ENCODE data around the gene AARSD1.
"Not testable (repeated sequence)": the region's sequence is repeated elsewhere in the genome, so short reads cannot be mapped to it uniquely, and the experiment has no call there.

Gene AARSD1

DNA sequence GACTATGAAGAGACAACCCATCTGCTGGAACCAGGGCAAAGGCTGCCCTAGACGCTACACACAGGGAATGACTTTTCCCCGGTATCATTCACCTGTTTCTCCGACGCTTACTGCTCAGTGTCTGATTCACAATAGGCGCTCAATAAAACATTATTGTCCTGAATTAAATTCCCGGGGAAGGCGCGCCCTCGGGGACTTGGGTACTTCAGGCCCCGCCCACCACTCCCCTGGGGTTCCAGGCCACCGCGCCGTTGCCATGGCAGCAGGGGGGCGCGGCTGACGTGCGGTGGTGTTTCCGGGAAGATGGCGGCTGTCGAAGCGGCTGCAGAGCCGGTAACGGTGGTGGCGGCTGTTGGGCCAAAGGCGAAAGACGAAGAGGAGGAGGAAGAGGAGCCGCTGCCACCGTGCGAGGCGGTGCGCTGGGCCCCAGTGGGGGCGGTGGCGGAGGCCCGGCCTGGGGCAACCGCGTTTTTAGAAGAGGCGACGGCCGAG lies 16.1 kb upstream of the AARSD1 start, which contains the start of gene RUNDC1:
RUNDC1 (plus strand) TSS at position 292 of the 492 bp plus-strand sequence; CDS start at position 304, 12 bp downstream.
- DNase-seq, result peak; percentile 82

DNA sequence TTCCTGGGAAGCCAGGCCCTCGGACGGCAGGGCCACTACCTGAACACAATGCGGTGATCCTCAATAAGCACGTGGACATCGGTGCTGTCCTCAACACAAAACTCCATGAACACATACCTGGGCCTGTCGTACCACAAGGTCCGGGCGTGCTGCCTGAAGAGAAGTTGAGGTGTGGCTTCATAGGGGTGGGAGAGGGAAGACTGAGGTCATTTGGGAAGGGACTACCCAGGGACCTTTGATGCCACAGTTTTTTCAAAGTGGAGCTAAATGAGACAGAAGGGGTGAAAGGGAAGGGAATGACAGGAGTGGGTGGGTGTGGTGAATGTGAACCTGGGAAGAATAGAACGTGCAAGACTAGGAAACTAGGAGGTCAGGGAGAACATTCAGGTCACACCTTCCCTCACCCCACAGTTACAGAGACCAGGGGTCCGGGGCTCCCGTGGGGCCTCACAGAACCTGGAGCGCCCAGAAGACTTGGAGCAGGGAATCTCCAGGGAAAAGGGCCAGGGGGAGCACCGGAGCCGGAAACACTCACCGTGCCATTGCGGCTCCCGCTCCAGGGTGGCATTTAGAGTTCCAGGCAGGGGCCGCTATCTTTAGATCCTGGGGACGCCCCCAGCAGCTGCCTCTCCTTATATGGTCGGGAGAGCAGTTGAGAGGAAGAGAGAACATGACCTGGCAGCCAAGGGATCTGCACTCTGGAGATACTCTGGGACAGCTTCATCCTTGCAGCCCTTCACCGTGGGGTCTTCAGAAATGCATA lies 15.4 kb upstream of the AARSD1 start, which contains the start of gene PTGES3L:
PTGES3L (minus strand) TSS at position 570 of the 763 bp plus-strand sequence; CDS start at position 543, 27 bp downstream.
- peak; percentile 57 for DNase-seq

DNA sequence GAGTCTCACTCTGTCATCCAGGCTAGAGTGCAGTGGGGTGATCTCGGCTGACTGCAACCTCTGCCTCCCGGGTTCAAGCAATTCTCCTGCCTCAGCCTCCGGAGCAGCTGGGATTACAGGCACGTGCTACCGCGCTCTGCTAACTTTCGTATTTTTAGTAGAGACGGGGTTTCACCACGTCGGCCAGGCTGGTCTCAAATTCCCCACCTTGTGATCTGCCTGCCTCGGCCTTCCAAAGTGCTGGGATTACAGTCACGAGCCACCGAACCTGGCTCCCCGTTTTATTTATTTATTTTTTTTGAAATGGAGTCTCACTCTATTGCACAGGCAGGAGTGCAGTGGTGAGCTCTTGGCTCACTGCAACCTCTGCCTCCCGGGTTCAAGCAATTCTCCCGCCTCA lies 11.4 kb upstream of the AARSD1 start:
- not testable (repeated sequence) for DNase-seq

DNA sequence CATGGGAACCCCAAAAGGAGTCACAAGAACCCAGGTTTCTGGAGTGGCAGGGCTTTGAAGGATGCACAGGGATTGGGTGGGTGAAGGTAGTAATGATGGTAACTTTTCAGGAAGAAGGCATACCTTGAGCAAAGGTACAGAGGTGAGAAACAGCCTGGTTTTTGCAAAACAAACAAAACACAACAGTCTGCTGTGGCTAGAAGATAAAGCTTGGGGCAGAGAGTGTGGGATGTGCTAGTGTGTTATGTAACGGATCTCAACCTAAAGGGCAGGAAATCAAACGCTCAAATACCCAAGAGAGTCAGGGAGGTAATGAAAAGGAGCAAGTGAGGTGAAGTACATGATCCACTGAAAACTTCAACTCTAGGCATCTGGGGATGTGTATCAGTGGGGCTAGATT lies 11.0 kb upstream of the AARSD1 start:
- DNase-seq, result no peak

DNA sequence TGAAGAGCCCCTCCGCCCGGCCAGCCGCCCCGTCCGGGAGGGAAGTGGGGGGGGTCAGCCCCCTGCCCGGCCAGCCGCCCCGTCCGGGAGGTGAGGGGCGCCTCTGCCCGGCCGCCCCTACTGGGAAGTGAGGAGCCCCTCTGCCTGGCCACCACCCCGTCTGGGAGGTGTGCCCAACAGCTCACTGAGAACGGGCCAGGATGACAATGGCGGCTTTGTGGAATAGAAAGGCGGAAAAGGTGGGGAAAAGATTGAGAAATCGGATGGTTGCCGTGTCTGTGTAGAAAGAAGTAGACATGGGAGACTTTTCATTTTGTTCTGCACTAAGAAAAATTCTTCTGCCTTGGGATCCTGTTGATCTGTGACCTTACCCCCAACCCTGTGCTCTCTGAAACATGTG lies 9.1 kb upstream of the AARSD1 start:
- not testable (repeated sequence) for DNase-seq

DNA sequence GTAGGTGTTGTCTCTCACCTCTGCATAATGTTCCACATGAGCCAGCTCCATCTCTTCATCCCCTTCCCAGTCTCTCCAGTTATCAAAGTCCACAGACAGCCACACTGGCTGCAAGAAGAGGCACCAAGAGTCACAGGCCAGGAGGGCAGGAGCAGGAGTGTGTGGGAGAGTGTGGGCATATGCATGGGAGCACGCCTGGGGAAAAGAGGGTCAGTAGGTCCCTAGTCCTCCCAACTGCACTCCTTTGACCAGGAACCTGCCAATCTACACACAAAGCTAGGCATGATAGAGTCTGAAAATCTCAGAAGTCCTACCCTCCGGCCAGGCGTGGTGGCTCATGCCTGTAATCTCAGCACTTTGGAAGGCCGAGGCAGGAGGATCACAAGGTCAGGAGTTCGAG lies 7.3 kb upstream of the AARSD1 start:
- no peak for DNase-seq

DNA sequence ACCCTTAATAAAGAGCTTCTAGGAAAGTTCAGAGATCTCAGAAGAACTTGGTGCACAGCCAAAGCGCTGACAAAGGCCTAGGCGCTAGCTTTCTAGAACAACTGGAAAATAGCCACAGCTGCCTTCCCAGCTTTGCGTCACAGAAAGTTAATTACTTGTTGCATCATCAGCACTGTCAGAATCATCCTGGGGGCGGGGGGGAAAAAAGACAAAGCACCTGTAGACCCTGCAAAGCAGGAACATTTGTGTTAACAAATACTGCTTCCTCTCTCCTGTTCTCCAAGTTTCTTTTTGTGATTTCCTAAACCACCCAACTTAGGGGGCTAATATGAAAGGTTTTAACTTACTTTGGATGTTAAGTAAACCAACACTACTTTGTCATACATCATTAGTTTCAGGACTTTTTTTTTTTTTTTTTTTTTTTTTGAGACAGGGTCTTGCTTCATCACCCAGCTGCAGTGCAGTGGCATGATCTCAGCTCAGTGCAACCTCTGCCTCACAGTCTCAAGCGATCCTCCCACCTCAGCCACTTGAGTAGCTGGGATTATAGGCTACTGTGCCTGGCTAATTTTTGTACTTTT lies 4.8 kb upstream of the AARSD1 start:
- DNase-seq, result no peak

DNA sequence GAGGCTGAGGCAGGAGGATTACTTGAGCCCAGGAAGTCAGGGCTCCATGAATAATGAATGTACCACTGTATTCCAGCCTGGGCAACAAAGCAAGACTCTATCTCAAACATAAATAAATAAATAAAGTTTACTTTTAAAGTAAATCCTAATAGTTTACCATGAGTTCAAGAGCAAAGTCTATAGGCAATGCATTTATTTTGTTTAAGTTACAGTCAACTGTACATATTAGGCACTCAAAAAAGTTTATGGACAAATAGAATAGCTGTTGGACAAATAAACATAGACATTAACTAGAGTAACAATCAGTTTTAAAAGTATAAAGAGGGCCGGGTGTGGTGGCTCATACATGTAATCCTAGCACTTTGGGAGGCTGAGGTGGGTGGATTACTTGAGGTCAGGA lies 3.7 kb upstream of the AARSD1 start:
- no peak for DNase-seq

DNA sequence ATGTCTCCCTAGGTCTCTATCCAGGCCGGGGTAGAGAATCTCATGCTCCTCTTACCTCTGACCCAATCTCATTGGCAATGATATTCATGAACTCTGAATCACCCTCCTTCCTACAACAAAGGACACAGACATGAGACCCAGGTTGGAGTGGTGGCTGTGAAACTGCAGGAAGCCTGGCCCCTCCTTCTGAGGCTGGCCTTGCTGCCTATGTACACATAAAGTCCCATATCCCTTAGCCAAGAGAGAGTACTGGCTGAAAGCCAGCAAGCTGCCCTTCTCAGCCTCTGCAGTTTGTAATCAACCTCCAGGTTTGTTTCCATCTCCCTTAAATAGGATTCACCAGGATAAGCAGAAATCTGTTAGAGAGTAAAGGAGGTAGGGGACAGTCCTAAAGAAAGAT lies 10.6 kb downstream of the AARSD1 start:
- DNase-seq, result no peak

DNA sequence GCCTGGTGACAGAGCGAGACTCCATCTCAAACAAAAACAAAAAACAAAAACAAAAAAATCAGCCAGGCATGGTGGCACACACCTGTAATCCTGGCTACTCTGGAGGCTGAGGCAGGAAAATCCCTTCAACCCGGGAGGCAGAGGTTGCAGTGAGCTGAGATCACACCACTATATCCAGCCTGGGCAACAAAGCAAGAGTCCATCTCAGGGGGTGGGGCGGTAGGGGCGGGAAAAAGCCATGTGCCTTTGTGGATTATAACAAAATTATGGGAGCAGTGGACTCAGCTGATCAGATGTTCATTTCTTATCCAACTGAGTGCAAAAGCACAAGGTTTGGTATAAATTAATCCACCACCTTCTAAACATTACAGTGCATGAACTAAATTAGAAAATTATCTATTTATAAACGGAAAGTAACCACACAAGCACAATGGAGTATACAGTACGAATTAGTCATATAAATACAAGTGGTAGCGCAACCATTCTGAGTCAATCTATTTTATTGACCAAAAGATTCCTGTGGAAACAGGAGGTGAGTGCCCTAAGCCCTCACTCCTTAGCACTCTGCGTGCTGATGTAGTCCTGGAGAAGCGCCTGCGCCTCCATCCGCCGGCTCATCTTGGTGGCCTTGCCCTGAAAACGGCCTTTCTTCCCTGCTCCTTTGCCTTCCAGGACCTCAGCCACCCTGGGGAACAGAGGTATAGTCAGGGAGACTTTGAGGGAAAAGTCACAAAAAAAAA lies 14.0 kb downstream of the AARSD1 start:
- DNase-seq, result no peak

DNA sequence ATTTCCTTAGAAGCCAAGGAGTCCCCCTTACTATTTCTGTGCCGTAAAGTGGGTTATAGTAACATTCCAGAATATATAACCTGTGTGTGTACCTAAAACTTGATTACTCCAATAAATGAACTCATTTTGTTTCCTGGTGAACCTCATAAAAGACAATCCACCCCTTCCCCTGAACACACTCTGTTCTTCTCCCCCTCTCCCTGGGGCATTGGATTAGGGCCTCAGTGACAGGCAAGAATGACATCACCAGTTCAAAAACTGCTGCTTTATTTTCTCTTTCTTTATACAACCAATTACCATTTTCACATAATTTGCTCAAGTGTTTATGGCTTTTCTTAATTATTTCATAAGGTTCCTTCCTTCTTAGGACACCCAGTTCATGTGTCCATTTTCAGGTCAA lies 17.4 kb downstream of the AARSD1 start:
- DNase-seq, result no peak

DNA sequence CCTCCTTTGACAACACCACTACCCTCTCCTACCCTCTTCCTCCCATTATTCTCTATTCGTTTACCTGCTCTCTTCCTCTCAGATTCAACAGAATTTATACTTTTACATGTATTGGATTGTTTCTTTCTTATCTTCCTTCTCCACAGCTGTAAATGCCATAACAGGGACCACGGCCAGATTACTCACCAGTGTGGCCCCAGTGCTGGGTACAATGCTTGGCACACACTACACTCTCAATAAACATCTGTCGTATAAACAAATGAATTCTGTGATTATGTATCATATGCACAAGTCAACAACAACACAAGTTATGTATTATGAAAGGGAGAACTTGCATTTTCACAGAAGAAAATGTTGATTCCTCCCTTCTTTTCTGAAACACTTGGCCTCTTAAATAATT lies 20.0 kb downstream of the AARSD1 start:
- no peak for DNase-seq

DNA sequence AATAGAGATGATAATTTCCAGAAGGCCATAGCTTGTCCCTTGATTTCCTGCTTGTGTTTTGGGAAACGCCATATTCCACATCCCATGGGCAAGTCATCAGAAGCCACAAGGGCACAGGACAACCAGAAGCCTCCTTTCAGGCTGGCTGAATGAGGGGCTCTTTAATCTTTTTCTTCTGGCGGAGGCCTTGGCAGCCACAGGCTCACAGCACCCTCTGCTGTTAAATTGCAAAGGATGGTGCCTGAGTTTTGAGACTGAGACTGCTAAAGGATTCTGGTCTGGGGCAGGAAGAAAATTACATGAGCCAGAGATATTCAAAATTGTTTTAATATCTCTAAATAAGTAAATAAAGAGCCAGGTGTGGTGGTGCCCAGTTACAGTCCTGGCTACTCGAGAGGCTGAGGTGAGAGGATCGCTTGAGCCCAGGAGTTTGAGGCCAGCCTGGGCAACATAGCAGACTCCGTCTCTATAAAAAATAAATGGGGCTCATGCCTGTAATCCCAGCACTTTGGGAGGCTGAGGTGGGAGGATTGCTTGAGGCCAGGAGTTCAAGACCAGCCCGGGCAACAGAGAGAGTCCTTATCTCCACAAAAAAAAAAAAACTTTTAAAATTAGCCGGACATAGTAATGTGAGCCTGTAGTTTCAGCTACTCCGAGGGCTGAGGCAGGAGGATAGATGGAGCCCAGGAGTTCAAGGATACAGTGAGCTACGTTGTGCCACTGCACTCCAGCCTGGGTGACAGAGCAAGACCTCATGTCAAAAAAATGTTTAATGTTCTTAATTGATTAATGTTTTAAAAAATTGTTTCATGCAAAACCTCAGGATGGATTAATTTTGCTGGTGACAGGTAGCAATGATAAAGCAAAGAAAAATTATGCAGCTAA lies 26.3 kb downstream of the AARSD1 start:
- DNase-seq, result peak; percentile 60

DNA sequence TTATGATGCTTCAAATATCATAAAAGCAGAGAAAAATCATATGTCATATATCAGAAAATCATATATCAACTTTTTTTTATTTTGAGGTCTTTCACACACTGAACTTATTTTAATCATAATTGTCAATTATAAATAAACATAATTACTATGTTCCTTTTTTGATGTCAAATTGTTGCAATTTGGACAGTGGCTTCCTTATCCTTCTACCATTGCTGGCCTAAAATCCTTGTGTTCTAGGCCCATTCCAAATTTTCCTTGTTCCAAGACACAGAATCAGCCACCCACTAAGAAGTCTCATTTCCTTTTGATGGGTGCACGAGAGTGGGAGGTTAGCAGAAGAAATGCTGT lies 34.8 kb downstream of the AARSD1 start:
- no peak for DNase-seq

DNA sequence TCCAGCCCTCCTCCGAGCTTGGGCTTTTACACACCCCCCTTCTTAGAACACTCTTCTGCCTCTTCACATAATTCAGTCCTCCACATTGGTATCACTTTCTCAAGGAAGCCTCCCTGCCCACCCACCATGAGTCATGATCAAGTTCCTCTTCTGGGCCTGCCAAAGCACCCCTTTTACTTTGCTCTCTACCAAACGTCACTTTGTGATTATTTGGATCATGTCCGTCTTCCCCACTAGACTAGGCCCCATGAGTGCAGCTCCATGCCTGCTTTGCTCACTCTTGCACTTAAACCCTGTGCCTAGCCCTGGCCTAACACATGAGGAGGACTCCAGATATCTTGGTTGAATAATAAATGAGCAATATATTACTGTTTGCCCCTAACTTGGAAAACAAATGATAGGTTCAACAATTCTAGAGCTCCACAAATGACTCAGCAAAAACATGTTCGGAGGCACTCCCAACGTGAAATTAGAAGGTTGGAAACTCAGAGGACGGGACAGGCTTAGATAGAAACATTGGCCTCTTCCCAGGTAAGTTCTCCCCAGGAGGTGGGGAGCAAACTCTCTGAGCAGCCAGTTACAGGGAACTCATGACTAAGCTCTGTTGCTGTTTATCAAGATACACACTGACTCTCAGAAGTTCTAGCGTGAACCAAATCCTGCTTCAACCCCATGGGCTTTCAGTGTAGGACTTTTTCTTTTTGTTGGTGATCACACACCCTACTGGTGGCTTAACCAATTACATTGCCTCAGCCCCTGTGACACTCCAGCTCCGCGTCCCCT lies 35.3 kb downstream of the AARSD1 start:
- peak; percentile 69 for DNase-seq

DNA sequence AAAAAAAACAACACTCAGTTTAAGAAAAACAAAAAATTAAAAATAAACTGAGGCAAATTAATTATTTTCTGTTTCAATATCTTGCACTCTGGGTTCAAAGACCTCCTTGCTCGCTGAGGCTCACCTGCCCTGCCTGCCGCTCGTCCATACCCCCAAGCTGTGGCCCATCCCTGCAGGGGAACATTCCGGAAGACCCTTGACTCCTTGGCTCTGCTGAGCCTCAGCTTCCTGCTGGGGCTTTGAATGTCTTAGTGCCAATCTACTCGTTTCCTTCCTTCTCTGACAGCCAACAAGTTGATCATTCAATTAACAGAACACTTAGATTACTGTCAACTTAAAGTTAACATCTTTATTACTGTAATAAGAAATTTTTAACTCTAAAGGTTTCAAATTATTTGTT lies 39.4 kb downstream of the AARSD1 start:
- no peak for DNase-seq

DNA sequence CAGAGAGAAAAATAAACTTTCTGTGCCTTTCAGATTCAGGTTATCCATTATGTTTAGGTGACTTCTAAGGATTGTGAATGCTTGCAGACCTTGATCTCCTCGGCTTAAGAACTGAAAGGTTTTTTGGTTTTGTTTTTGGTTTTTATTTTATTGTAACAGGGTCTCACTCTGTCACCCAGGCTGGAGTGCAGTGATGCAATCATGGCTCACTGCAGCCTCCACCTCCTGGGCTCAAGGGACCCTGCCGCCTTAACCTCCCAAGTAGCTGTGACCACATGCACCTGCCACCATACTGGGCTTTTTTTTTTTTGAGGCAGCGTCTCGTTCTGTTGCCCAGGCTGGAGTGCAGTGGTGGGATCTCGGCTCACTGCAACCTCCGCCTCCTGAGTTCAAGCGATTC lies 40.8 kb downstream of the AARSD1 start:
- not testable (repeated sequence) for DNase-seq

DNA sequence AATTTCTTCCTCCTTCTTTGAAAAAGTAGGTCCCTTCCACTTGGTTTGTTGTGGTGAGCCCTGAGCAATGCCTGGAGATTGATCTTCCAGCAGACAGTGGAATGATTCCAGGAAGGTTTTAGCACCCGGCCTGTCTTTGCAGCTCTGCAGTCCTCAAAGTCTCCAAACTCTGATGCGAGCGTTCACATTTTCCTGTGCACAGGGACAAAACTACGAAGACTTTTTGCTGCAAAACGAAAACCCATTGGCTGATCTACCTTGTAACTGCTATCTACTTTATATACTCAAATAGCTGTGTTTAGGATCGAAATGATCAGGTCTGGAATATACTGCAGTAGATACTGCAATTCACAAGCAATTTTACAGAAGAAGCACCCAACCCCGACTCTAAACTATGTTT lies 42.0 kb downstream of the AARSD1 start:
- no peak for DNase-seq

DNA sequence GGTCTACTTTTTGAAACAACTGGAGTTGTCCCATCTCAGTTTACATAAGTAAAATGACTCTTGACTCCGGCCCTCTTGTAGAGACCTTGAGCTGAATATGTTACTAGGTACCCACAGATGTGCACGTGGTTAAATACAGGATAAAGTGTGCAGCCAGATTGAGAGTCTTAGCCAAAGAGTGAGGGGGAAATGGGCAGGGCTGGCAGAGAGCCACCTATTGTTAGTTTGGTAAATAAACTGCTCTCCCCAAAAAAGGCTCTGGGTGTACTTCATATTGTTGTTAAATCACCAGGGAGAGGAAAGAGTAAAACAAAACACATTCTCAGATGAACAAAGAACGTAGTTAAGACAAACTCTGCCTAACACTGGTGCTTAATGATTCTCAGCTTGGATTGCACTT lies 43.3 kb downstream of the AARSD1 start:
- no peak for DNase-seq

DNA sequence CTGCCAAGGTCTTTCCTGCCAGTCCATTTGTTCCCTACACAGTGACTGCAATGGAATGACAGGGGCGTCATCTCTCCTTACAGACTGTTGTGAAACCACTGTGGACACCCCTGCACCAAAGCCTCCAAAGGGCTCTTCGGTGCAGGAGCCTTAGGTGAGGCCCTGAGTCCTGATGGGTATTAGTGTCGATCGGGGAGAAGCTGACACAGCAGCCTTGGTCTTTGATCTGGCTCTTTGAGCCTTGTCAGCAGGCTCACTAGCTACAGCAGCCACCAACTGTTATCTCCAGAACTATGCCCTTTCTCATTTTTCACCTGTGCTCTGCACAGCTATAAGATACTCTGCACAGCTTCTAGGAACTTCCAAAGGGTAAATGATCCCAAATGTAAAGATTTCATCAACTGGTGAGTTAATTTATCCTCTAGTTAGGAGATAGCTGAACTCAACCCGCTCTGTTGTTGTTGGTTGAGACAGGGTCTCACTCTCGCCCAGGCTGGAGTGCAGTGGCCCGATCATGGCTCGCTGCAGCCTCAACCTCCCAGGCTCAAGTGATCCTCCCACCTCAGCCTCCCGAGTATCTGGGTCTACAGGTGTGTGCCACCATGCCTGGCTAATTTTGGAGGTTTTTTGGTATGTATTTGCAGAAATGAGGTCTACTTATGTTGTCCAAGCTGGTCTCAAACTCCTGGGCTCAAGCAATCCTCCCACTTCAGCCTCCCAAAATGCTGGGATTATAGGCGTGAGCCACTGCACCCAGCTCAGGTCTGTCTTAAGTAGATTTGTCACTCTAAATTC lies 44.0 kb downstream of the AARSD1 start:
- DNase-seq, result no peak

DNA sequence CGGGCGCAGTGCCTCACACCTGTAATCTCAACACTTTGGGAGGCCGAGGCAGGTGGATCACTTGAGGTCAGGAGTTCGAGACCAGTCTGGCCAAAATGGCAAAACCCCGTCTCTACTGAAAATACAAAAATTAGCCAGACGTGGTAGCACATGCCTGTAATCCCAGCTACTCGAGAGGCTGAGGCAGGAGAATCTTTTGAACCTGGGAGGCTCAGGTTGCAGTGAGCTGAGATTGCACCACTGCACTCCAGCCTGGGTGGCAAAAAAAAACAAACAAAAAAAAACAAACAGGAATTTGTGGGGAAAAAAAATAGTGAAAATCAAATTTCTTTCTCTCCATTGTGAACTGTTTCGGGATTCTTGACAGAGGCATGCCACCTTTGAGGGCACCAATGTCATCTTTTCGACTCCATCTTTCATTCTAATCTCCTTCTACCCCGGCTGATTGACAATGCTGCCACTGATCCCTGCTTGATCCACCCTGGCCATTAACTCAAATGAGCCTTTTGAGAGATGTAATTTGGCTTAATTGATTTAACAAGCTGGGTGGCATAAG lies 44.7 kb downstream of the AARSD1 start:
- DNase-seq, result not testable (repeated sequence)
